NT2/D1 (cell line): ENCODE measurements around the gene ATXN7.

Experiments used
- SUZ12 ChIP-seq: IDR thresholded peaks from 2 replicates; pipeline ENCODE4 v1.6.1; 2011; ENCODE audit not compliant: insufficient read length, insufficient read depth; ENCODE audit errors: extremely low read depth
- YY1 ChIP-seq: IDR thresholded peaks from 2 replicates; pipeline ENCODE4 v1.6.1; 2011; ENCODE audit not compliant: insufficient read length, insufficient read depth
- ZNF274 ChIP-seq: IDR thresholded peaks from 2 replicates; pipeline ENCODE4 v1.6.1; 2011; ENCODE audit warnings: mild to moderate bottlenecking, low read depth, low read length

DNA sequence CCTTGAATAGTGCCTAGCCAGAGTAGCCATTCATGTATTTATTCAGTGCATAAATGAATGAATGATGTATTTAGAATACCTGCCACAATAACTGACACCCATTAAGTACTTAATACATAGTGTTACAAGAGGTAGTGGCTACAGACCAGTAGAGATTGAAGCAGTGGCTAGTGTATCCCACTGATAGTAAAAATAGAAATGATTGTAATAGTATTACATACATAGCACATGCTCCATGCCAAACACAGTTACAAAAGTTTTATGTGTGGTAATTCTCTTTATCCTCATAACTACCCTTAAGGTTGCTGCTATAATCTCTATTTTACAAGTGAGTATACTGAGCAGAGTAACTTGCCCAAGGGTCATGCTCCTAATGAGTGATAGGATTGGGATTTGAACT, 78.9 kb downstream of the ATXN7 start:
- TF ChIP-seq SUZ12 (no peak), YY1 (no peak), ZNF274 (no peak)
